Hepatocyte (in vitro differentiated cells): ENCODE measurements around the gene CHAF1A. TPM values are rescaled to one million over a fixed set of nuclear protein-coding genes. Genes with fewer than 3 reads are reported as not detected.

ENCODE experiments used
- DNase-seq: peaks from one replicate; pipeline ENCODE4 v3.0.0-alpha.2; 2016; ENCODE audit warnings: low spot score
- H2AFZ ChIP-seq: fragments of 200-600 bp; sonication (generic); 2 replicates; pipeline ENCODE4 v1.6.0; 2016; ENCODE audit warnings: antibody characterized with exemption, mild to moderate bottlenecking
- H3K27ac ChIP-seq: fragments of 200-600 bp; sonication (generic); 2 replicates; pipeline ENCODE4 v1.5.1; 2016; ENCODE audit warnings: mild to moderate bottlenecking
- H3K27me3 ChIP-seq: fragments of 200-600 bp; sonication (generic); 2 replicates; pipeline ENCODE4 v1.6.1; 2016
- H3K36me3 ChIP-seq: fragments of 200-600 bp; sonication (generic); replicated peaks from 2 replicates; pipeline ENCODE4 v1.5.1; 2016; ENCODE audit warnings: low read depth; ENCODE audit not compliant: insufficient read depth
- H3K4me1 ChIP-seq: fragments of 200-600 bp; sonication (generic); 2 replicates; pipeline ENCODE4 v1.5.1; 2016; ENCODE audit warnings: mild to moderate bottlenecking, moderate library complexity; ENCODE audit not compliant: insufficient read depth
- H3K4me2 ChIP-seq: fragments of 200-600 bp; sonication (generic); 2 replicates; pipeline ENCODE4 v1.6.0; 2016
- H3K4me3 ChIP-seq: fragments of 200-600 bp; sonication (generic); 2 replicates; pipeline ENCODE4 v1.5.1; 2016; ENCODE audit warnings: mild to moderate bottlenecking
- H3K79me2 ChIP-seq: fragments of 200-600 bp; sonication (generic); 2 replicates; pipeline ENCODE4 v1.6.0; 2017; ENCODE audit warnings: mild to moderate bottlenecking
- H3K9me2 ChIP-seq: fragments of 200-600 bp; sonication (generic); replicated peaks from 2 replicates; pipeline ENCODE4 v1.6.0; 2017; ENCODE audit warnings: mild to moderate bottlenecking; ENCODE audit not compliant: insufficient read depth
- H3K9me3 ChIP-seq: fragments of 200-600 bp; sonication (generic); 2 replicates; pipeline ENCODE4 v1.5.1; 2016; ENCODE audit warnings: low read depth, mild to moderate bottlenecking
- H4K20me1 ChIP-seq: fragments of 200-600 bp; sonication (generic); 2 replicates; pipeline ENCODE4 v1.6.0; 2016; ENCODE audit warnings: mild to moderate bottlenecking; ENCODE audit not compliant: insufficient read depth, poor library complexity, severe bottlenecking
- CTCF ChIP-seq: fragments of 200-600 bp; sonication (generic); IDR thresholded peaks from 2 replicates; pipeline ENCODE4 v1.5.1; 2016; ENCODE audit warnings: antibody characterized with exemption, mild to moderate bottlenecking; ENCODE audit not compliant: poor library complexity
- EZH2 ChIP-seq: fragments of 200-600 bp; sonication (generic); IDR thresholded peaks from 2 replicates; pipeline ENCODE4 v1.6.1; 2016; ENCODE audit warnings: antibody characterized with exemption, mild to moderate bottlenecking, borderline replicate concordance
- EZH2phosphoT487 ChIP-seq: fragments of 200-600 bp; sonication (generic); IDR thresholded peaks from one replicate; pipeline ENCODE4 v1.6.1; 2018; ENCODE audit warnings: antibody characterized with exemption, mild to moderate bottlenecking, low read depth, moderate library complexity; ENCODE audit not compliant: unreplicated experiment, severe bottlenecking
- WGBS: methylation state at CpG from one replicate; pipeline ENCODE4 v1.1.6; 2016; ENCODE audit warnings: low lambda C conversion rate; ENCODE audit errors: missing lambda C conversion rate; 5-methylcytosine and 5-hydroxymethylcytosine counted together
- polyA plus RNA-seq: library from polyadenylated mRNA; unstranded; fragments of >200 nt; fragmentation: Nextera tagmentation; extraction: Ambion mirVana; gene quantifications from 2 replicates; pipeline ENCODE4 v1.2.1, GENCODE V29; 2016
- total RNA-seq: library from RNA; depleted of rRNA; stranded (reverse); fragments of >200 nt; gene quantifications from 2 replicates; pipeline ENCODE4 v1.2.3, GENCODE V29; 2014

CHAF1A gene
- total and polyA plus RNA-seq, 2 experiments from 2014 or later = 6.2 to 6.5 TPM

DNA sequence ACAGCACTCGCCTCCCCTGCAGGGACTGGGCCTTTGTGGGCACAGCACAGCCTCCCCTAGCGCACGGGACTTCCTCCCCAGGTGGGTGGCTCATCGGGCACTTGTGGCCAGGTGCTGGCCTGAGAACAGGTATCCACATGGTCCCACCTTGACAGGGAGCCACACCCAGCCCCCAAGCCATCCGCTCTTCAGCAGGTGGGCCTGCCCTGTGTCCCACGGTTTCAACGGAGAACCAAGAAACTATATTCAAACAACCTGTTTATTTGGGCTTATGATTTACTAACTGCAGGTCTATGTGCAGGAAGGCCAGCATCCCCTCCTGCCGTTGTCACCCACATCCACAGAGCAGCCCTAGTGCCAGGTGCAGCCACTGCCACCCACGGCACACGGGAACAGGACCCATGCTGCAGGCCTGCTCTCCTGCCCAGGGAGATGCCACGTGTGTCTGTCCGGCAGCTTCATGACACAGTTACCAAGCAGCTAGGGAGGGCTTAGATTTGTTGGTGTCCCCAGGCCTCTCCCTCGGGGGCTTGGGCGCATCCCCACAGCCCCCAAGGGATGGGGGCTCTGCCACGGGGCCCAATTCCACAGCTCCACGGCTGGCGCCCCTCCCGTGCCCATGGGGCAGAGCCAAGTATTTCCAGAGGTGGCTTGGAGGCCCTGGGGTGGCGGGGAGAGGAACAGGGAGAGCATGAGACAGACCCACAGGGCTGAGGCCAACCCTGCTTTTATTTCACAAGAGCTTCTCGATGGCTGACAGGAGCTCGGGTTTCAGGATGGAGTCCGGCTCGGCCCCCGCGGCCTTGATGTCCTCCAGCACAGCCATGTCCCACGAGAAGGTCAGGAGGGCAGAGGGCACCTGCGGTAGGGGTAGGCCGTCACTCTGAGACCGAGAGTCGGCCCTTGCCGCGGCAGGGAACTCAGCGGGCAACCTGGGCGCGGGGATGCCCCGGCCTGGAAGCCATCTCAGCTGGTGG is 42.6 kb downstream of the CHAF1A start:
- Histone ChIP-seq H3K36me3 (no peaks in the 10 kb centered on the region), H3K79me2 (no peaks in the 10 kb centered on the region), H4K20me1 (no peaks in the 10 kb centered on the region), H3K27ac (no peak overlapping the region), H3K9me3 (no peaks in the 10 kb centered on the region), H3K9me2 (no peaks in the 10 kb centered on the region), H2AFZ (no peak overlapping the region), H3K27me3 (no peaks in the 10 kb centered on the region), H3K4me1 (no peaks in the 10 kb centered on the region), H3K4me2 (no peak overlapping the region), H3K4me3 (no peak overlapping the region)
- TF ChIP-seq CTCF (no peak), EZH2phosphoT487 (no peak), EZH2 (no peak)
- no peak for DNase-seq
- WGBS = 90% methylated on average over 35 of the region's 36 CpGs

DNA sequence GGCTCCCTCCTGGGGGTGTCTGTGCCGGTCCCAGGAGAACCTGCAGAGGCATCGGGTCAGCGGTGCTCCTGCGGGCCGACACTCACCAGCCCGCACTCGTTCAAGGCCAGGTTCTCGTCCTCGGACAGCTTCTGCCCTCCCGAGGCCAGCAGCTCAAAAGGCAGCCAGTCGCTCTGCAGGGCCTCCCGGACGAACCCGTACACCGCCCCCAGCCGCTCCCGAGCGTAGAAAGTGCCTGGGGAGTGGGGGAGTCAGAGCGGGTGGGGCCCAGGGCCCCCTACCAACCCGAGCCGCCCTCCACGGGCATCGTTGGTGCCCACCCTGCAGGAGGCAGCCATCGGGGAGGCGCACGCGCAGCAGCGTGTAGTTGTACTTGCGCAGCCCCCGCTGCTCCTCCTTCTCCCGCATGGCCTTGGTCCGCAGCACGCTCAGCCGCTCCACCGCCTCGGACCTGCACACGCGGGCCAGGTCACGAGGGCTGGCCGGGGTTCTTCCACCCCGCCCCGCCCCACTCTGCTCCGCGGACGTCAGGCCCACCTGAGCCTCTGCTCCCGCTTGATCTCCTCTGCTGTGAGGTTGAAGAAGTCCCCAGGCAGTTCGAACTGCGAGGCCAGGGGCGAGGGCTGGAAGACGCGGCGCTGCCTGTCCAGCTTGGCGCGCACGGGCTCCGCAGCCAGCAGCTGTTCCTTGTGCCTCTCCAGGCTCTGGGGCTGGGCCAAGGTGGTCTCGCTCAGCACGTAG is 43.7 kb downstream of the CHAF1A start:
- Histone ChIP-seq H4K20me1 (no peaks in the 10 kb centered on the region), H3K4me3 (no peak overlapping the region), H3K9me3 (no peaks in the 10 kb centered on the region), H3K27ac (no peak overlapping the region), H3K27me3 (no peaks in the 10 kb centered on the region), H3K79me2 (no peaks in the 10 kb centered on the region), H2AFZ (no peak overlapping the region), H3K36me3 (no peaks in the 10 kb centered on the region), H3K9me2 (no peaks in the 10 kb centered on the region), H3K4me2 (no peak overlapping the region), H3K4me1 (no peaks in the 10 kb centered on the region)
- TF ChIP-seq CTCF (no peak), EZH2 (no peak), EZH2phosphoT487 (no peak)
- WGBS = 94% methylated on average over 37 of the region's 58 CpGs
- no peak for DNase-seq

- Histone ChIP-seq H3K27ac (no peak overlapping the region), H2AFZ (no peak overlapping the region), H3K4me2 (no peak overlapping the region), H3K27me3 (no peaks in the 10 kb centered on the region), H3K9me3 (no peaks in the 10 kb centered on the region), H3K4me3 (no peak overlapping the region), H3K4me1 (no peaks in the 10 kb centered on the region), H3K36me3 (no peaks in the 10 kb centered on the region), H3K79me2 (no peaks in the 10 kb centered on the region), H3K9me2 (no peaks in the 10 kb centered on the region), H4K20me1 (no peaks in the 10 kb centered on the region)
- TF ChIP-seq EZH2phosphoT487 (no peak), CTCF (no peak), EZH2 (no peak)
- no peak for DNase-seq
- 93% methylated on average over 15 of the region's 15 CpGs for WGBS
Measured at GRCh38 chr19:4446704-4447200, 44.3 kb downstream of the CHAF1A start.
